Osteoblast (primary cell): Measurements from ENCODE around the gene TTC33. TPM values are rescaled to one million over a fixed set of nuclear protein-coding genes. Genes with fewer than 3 reads are reported as not detected.

Experiments used
- DNase-seq: peaks from one replicate; pipeline ENCODE4 v3.0.0; 2011; ENCODE audit warnings: low spot score, mixed read lengths; ENCODE audit not compliant: insufficient read length; ENCODE audit errors: missing footprints
- H2AFZ ChIP-seq: 2 replicates; pipeline ENCODE4 v1.6.0; 2011; ENCODE audit warnings: mild to moderate bottlenecking, low read length
- H3K27ac ChIP-seq: 2 replicates; pipeline ENCODE4 v1.5.1; 2011; ENCODE audit warnings: mild to moderate bottlenecking, low read depth, low read length, moderate library complexity
- H3K27me3 ChIP-seq: 2 replicates; pipeline ENCODE4 v1.6.0; 2012; ENCODE audit warnings: mild to moderate bottlenecking, control low read depth, inconsistent platforms, low read length, moderate library complexity; ENCODE audit not compliant: insufficient read depth
- H3K36me3 ChIP-seq: 2 replicates; pipeline ENCODE4 v1.5.1; 2011; ENCODE audit warnings: mild to moderate bottlenecking, low read length, control low read depth, moderate library complexity; ENCODE audit not compliant: insufficient read depth
- H3K4me1 ChIP-seq: 2 replicates; pipeline ENCODE4 v1.5.1; 2011; ENCODE audit warnings: mild to moderate bottlenecking, low read length, control low read depth, moderate library complexity; ENCODE audit not compliant: insufficient read depth
- H3K4me2 ChIP-seq: 2 replicates; pipeline ENCODE4 v1.6.0; 2011; ENCODE audit warnings: mild to moderate bottlenecking, low read length; ENCODE audit not compliant: insufficient read depth
- H3K4me3 ChIP-seq: fragments of 200-600 bp; sonication (generic); 3 replicates; pipeline ENCODE4 v1.5.1; 2012; ENCODE audit warnings: mild to moderate bottlenecking, low read length, inconsistent platforms; ENCODE audit not compliant: insufficient read depth
- H3K79me2 ChIP-seq: 2 replicates; pipeline ENCODE4 v1.6.0; 2012; ENCODE audit warnings: mild to moderate bottlenecking, low read length, control low read depth, inconsistent platforms; ENCODE audit not compliant: insufficient read depth
- H3K9me3 ChIP-seq: 2 replicates; pipeline ENCODE4 v1.5.1; 2011; ENCODE audit warnings: low read depth, low read length, control low read depth
- H4K20me1 ChIP-seq: 2 replicates; pipeline ENCODE4 v1.6.0; 2012; ENCODE audit warnings: mild to moderate bottlenecking, low read length, control low read depth; ENCODE audit not compliant: insufficient read depth
- CTCF ChIP-seq: IDR thresholded peaks from 2 replicates; pipeline ENCODE4 v1.5.1; 2011; ENCODE audit warnings: mild to moderate bottlenecking, low read depth, low read length, moderate library complexity; ENCODE audit errors: extremely low read depth
- total RNA-seq: library from RNA; depleted of rRNA; stranded (reverse); fragments of >200 nt; gene quantifications from 2 replicates; pipeline ENCODE4 v1.2.3, GENCODE V29; 2012

The TTC33 gene
- total RNA-seq, 1 donor: 14.5 TPM

- no peak for DNase-seq
- no peaks in the 10 kb centered on the region for H3K79me2 ChIP-seq
- H3K27ac ChIP-seq: no peak overlapping the region
- no peaks in the 10 kb centered on the region for H4K20me1 ChIP-seq
- H3K4me2 ChIP-seq: no peak overlapping the region
- peaks cover 10% of the 10 kb centered on the region for H3K4me1 ChIP-seq
- no peak for TF ChIP-seq CTCF
- H3K27me3 ChIP-seq: no peaks in the 10 kb centered on the region
- H3K4me3 ChIP-seq: no peak overlapping the region
- H3K36me3 ChIP-seq: no peaks in the 10 kb centered on the region
- H2AFZ ChIP-seq: no peak overlapping the region
- no peaks in the 10 kb centered on the region for H3K9me3 ChIP-seq
These were observed 129.0 kb downstream of the TTC33 start for GRCh38 chr5:40626801-40627200.

- no peak for TF ChIP-seq CTCF
- Histone ChIP-seq H3K79me2 (no peaks in the 10 kb centered on the region), H3K36me3 (no peaks in the 10 kb centered on the region), H3K4me3 (no peak overlapping the region), H3K4me2 (no peak overlapping the region), H3K27ac (no peak overlapping the region), H2AFZ (no peak overlapping the region), H3K4me1 (peaks cover 24% of the 10 kb centered on the region), H3K27me3 (no peaks in the 10 kb centered on the region), H4K20me1 (no peaks in the 10 kb centered on the region), H3K9me3 (no peaks in the 10 kb centered on the region)
- DNase-seq: no peak
These were observed 132.0 kb downstream of the TTC33 start for GRCh38 chr5:40623480-40624420.

- H3K36me3 ChIP-seq: no peaks in the 10 kb centered on the region
- no peak for TF ChIP-seq CTCF
- H3K27ac ChIP-seq: no peak overlapping the region
- no peaks in the 10 kb centered on the region for H3K79me2 ChIP-seq
- no peaks in the 10 kb centered on the region for H3K27me3 ChIP-seq
- no peak overlapping the region for H3K4me3 ChIP-seq
- H4K20me1 ChIP-seq: no peaks in the 10 kb centered on the region
- no peak for DNase-seq
- no peak overlapping the region for H2AFZ ChIP-seq
- no peak overlapping the region for H3K4me2 ChIP-seq
- H3K9me3 ChIP-seq: no peaks in the 10 kb centered on the region
- H3K4me1 ChIP-seq: peaks cover 21% of the 10 kb centered on the region
These were observed 133.1 kb downstream of the TTC33 start for GRCh38 chr5:40622463-40623252.

GRCh38 chr5:40619421-40619820 is 136.3 kb downstream of the TTC33 start:
- Histone ChIP-seq H4K20me1 (no peaks in the 10 kb centered on the region), H3K4me2 (peak overlapping the region; percentile 48), H3K27me3 (no peaks in the 10 kb centered on the region), H3K79me2 (no peaks in the 10 kb centered on the region), H3K4me1 (peaks cover 26% of the 10 kb centered on the region), H3K27ac (no peak overlapping the region), H3K36me3 (no peaks in the 10 kb centered on the region), H3K4me3 (no peak overlapping the region), H3K9me3 (no peaks in the 10 kb centered on the region), H2AFZ (peak overlapping the region; percentile 9)
- peak; percentile 31 for DNase-seq
- TF ChIP-seq CTCF: no peak
